NT2/D1 (cell line): ENCODE data around the gene FBXL14.

Experiments used
- YY1 ChIP-seq: IDR thresholded peaks from 2 replicates; pipeline ENCODE4 v1.6.1; 2011; ENCODE audit not compliant: insufficient read length, insufficient read depth
- ZNF274 ChIP-seq: IDR thresholded peaks from 2 replicates; pipeline ENCODE4 v1.6.1; 2011; ENCODE audit warnings: mild to moderate bottlenecking, low read depth, low read length

DNA sequence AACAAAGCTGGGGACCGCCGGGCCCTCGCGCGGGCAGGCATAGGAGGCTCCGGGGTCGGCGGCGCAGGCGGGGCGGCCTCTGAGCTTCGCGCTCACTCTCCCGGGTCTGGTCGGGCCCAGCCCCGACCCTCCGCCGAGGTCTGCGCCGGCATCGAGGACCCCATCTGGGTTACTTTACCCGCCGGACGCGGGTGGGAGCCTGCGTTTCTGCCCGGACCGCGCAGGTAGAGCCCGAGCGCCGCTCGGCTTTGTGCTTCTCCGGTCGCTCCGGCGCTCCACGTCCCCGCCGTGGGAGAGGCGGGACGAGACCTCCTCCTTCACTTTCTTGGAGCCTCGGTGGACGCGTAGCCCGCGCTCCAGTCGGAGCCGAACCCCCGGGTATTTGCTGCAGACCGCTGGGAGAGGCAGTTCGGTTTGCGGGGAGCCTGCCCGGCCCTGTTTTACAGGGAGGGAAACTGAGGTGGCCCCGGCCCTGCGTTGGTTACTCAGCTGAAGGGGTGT is 63.2 kb downstream of the FBXL14 start:
- TF ChIP-seq YY1: no peak
- no peak for TF ChIP-seq ZNF274
